HG03439 (cell line): Measurements from ENCODE around the gene MAP2K3.

Source experiments
- ATAC-seq: cut with Tn5 transposase; IDR thresholded peaks from one replicate; pipeline ENCODE4 v1.9.1; 2021; ENCODE audit warnings: mild to moderate bottlenecking, moderate library complexity; ENCODE audit not compliant: unreplicated experiment

MAP2K3 gene

GRCh38 chr17:21282231-21282630, 2.3 kb upstream of the MAP2K3 start:
- ATAC-seq = no peak

GRCh38 chr17:21282850-21283249, 1.7 kb upstream of the MAP2K3 start:
- no peak for ATAC-seq

- ATAC-seq = no peak
Observed at GRCh38 chr17:21283482-21284318, 811 bp upstream of the MAP2K3 start.

GRCh38 chr17:21285164-21286065, 904 bp downstream of the MAP2K3 start:
- ATAC-seq = no peak

- ATAC-seq = no peak
Observed at GRCh38 chr17:21286066-21286770, 1.7 kb downstream of the MAP2K3 start.

- no peak for ATAC-seq
Observed at GRCh38 chr17:21286909-21287702, 2.6 kb downstream of the MAP2K3 start.

- ATAC-seq = peak; percentile 32
Observed at GRCh38 chr17:21287703-21288449, 3.4 kb downstream of the MAP2K3 start.

GRCh38 chr17:21288571-21289017, 4.1 kb downstream of the MAP2K3 start:
- ATAC-seq = no peak

- no peak for ATAC-seq
Observed at GRCh38 chr17:21289175-21289901, 4.8 kb downstream of the MAP2K3 start.

GRCh38 chr17:21289902-21290571, 5.5 kb downstream of the MAP2K3 start:
- no peak for ATAC-seq

GRCh38 chr17:21291357-21291756, 6.8 kb downstream of the MAP2K3 start:
- ATAC-seq = no peak

GRCh38 chr17:21291862-21292261, 7.4 kb downstream of the MAP2K3 start:
- no peak for ATAC-seq

GRCh38 chr17:21292867-21293830, 8.6 kb downstream of the MAP2K3 start:
- no peak for ATAC-seq

- no peak for ATAC-seq
Observed at GRCh38 chr17:21293831-21294210, 9.3 kb downstream of the MAP2K3 start.

GRCh38 chr17:21294321-21295035, 10.0 kb downstream of the MAP2K3 start:
- ATAC-seq = no peak

GRCh38 chr17:21295036-21295952, 10.8 kb downstream of the MAP2K3 start:
- no peak for ATAC-seq
